Heart right ventricle (tissue), 16 donors: ENCODE measurements around the gene GAP43. TPM values are rescaled to one million over a fixed set of nuclear protein-coding genes. Genes with fewer than 3 reads are reported as not detected.

Experiments used
- ATAC-seq, 8 donors: fragments of 200-7000 bp; cut with Tn5 transposase; one replicate each; pipeline ENCODE4 v1.9.1; 2020; ENCODE audit warnings: mild to moderate bottlenecking in 8 of 8, moderate library complexity in 8 of 8, moderate number of reproducible peaks in 1 of 8
- DNase-seq, 2 donors: peaks; one replicate each; pipeline ENCODE4 v3.0.0-alpha.2; 2020
- H3K27ac ChIP-seq, 10 donors: fragments of 200-600 bp; sonication (generic) in 2 of 10; one replicate each; pipeline versions ENCODE4 v1.5.0 to v1.8.0; 2020 to 2022; ENCODE audit warnings: mild to moderate bottlenecking in 3 of 10
- H3K27me3 ChIP-seq, 7 donors: fragments of 200-600 bp; one replicate each; pipeline ENCODE4 v1.8.0; 2021 to 2022; ENCODE audit warnings: mild to moderate bottlenecking in 2 of 7
- H3K36me3 ChIP-seq, 9 donors: fragments of 200-600 bp; sonication (generic) in 1 of 9; one replicate each; pipeline versions ENCODE4 v1.5.0 to v1.8.0; 2020 to 2022; ENCODE audit warnings: mild to moderate bottlenecking in 2 of 9
- H3K4me1 ChIP-seq, 9 donors: fragments of 200-600 bp; sonication (generic) in 1 of 9; one replicate each; pipeline versions ENCODE4 v1.5.0 to v1.8.0; 2020 to 2022; ENCODE audit warnings: mild to moderate bottlenecking in 4 of 9
- H3K4me3 ChIP-seq, 10 donors: fragments of 200-600 bp; sonication (generic) in 2 of 10; one replicate each; pipeline versions ENCODE4 v1.5.0 to v1.8.0; 2020 to 2022; ENCODE audit warnings: mild to moderate bottlenecking in 7 of 10, moderate library complexity in 2 of 10
- H3K9me3 ChIP-seq, 11 donors: fragments of 200-600 bp in 10 of 11; sonication (generic) in 2 of 11; one replicate each; pipeline versions ENCODE4 v1.5.0 to v1.8.0; 2013 to 2022; ENCODE audit warnings: mild to moderate bottlenecking in 2 of 11, control low read depth in 1 of 11, moderate library complexity in 1 of 11
- WGBS, 2 donors: extraction: QIAGEN DNeasy Blood & Tissue Kit; methylation state at CpG; one replicate each; pipeline ENCODE4 v1.1.7; 2013; ENCODE audit warnings: inconsistent platforms in 1 of 2; 5-methylcytosine and 5-hydroxymethylcytosine counted together
- intact Hi-C, 10 donors: fragments of 100-400 bp; cut with DNase I; formaldehyde crosslinking; loops; one replicate each; pipeline versions ENCODE4 v1.11.1 to v1.14.2; 2022
- polyA plus RNA-seq, 2 donors: library from polyadenylated mRNA; stranded (reverse); fragments of 200-250 nt; gene quantifications; one replicate each; pipeline ENCODE4 v1.2.3, GENCODE V29; 2013
- total RNA-seq, 10 donors: library from RNA; stranded (reverse); fragmentation: NEBNext Ultra II Directional in 3 of 10; extraction: Animal tissue kit (Norgen Biotek cat#: 25700) in 3 of 10; gene quantifications; one replicate each; pipeline versions ENCODE4 v1.2.1 to v1.2.4, GENCODE V29; 2021 to 2023
- TF ChIP-seq, protein P1 (sequence below), 9 donors: fragments of 200-600 bp; sonication (generic) in 2 of 9; IDR thresholded peaks; one replicate each; pipeline versions ENCODE4 v1.5.0 to v1.8.0; 2021 to 2022; ENCODE audit warnings: antibody characterized with exemption in 9 of 9, mild to moderate bottlenecking in 5 of 9, moderate library complexity in 1 of 9
- donor health status: Arrhythmogenic right ventricular cardiomyopathy.
- donor health status: ischemic (EF 13 %, LVEDD 7.1; RV severe dilation, severe dysfunction).
- donor health status: healthy with polysubstance abuse.
- donor health status: DM: no; HTN: yes; CAD: no.
- donor health status: DM: no; HTN: no; CAD: no.
- donor health status: ischemic (EF 25% LVEDD 6.9; RV normal size, moderate dysfunction).
- donor health status: ischemic (EF 25% LVEDD 5.7; RV mildly dilated, moderate dysfunction).
- donor health status: healthy.
- donor health status: DM: yes; HTN: yes; CAD: no.
- donor health status: Ischemic cardiomyopathy.
- donor health status: ischemic (EF 35%, LVEDD 5.7; RV mildly dilated, moderate dysfunction).
- donor health status: nonischemic (EF 11% LVEDD 7.7; RV severe dilation, severe dysfunction).
- donor health status: DM: yes; HTN: yes; CAD: no.
- donor health status: PGD.
- donor health status: ischemic (EF 29% LVEDD 5.4; RV normal size, mild dysfunction).
- donor health status: nonischemic (EF 23%, LVEDD 6.1; RV moderate dilation, normal function).

GAP43 gene
- total and polyA plus RNA-seq, 12 donors = 0.29 to 2.3 (median 0.83) TPM; not detected in 1

GRCh38 chr3:115595611-115596275 lies 27.6 kb upstream of the GAP43 start:
- H3K36me3 ChIP-seq = no peaks in the 10 kb centered on the region
- no peak overlapping the region for H3K4me3 ChIP-seq
- H3K4me1 ChIP-seq = no peaks in the 10 kb centered on the region
- no peak for DNase-seq
- H3K27ac ChIP-seq = no peak overlapping the region
- ATAC-seq = no peak
- intact Hi-C loops = no loop called here
- H3K27me3 ChIP-seq = no peaks in the 10 kb centered on the region
- 93 to 97% methylated on average over 2 of the region's 2 CpGs for WGBS, 2 donors
- TF ChIP-seq, protein P1, sequence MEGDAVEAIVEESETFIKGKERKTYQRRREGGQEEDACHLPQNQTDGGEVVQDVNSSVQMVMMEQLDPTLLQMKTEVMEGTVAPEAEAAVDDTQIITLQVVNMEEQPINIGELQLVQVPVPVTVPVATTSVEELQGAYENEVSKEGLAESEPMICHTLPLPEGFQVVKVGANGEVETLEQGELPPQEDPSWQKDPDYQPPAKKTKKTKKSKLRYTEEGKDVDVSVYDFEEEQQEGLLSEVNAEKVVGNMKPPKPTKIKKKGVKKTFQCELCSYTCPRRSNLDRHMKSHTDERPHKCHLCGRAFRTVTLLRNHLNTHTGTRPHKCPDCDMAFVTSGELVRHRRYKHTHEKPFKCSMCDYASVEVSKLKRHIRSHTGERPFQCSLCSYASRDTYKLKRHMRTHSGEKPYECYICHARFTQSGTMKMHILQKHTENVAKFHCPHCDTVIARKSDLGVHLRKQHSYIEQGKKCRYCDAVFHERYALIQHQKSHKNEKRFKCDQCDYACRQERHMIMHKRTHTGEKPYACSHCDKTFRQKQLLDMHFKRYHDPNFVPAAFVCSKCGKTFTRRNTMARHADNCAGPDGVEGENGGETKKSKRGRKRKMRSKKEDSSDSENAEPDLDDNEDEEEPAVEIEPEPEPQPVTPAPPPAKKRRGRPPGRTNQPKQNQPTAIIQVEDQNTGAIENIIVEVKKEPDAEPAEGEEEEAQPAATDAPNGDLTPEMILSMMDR (IDR thresholded peaks at IDR 0.05) = no peak
- peaks cover 0 to 18% (median 4%) of the 10 kb centered on the region in 11 donors for H3K9me3 ChIP-seq

- Histone ChIP-seq H3K4me3 (no peak overlapping the region), H3K27ac (no peak overlapping the region), H3K27me3 (peaks cover 0 to 5% (median 0%) of the 10 kb centered on the region in 7 donors), H3K9me3 (peaks cover 0 to 18% (median 4%) of the 10 kb centered on the region in 11 donors), H3K4me1 (no peaks in the 10 kb centered on the region), H3K36me3 (no peaks in the 10 kb centered on the region)
- TF ChIP-seq, protein P1 (IDR thresholded peaks at IDR 0.05) = no peak
- intact Hi-C loops = no loop called here
- DNase-seq (no peak), ATAC-seq (no peak)
These were observed 25.1 kb upstream of the GAP43 start for GRCh38 chr3:115598216-115598615.

- TF ChIP-seq, protein P1 (IDR thresholded peaks at IDR 0.05) = no peak
- WGBS, 2 donors = 97 to 98% methylated on average over 2 of the region's 2 CpGs
- H3K27ac ChIP-seq = no peak overlapping the region
- no peak for DNase-seq
- no peaks in the 10 kb centered on the region for H3K9me3 ChIP-seq
- peaks cover 0 to 5% (median 0%) of the 10 kb centered on the region in 7 donors for H3K27me3 ChIP-seq
- H3K4me1 ChIP-seq = no peaks in the 10 kb centered on the region
- ATAC-seq = no peak
- intact Hi-C loops = no loop called here
- no peak overlapping the region for H3K4me3 ChIP-seq
- H3K36me3 ChIP-seq = no peaks in the 10 kb centered on the region
These were observed 21.1 kb upstream of the GAP43 start for GRCh38 chr3:115602194-115602593.

DNA sequence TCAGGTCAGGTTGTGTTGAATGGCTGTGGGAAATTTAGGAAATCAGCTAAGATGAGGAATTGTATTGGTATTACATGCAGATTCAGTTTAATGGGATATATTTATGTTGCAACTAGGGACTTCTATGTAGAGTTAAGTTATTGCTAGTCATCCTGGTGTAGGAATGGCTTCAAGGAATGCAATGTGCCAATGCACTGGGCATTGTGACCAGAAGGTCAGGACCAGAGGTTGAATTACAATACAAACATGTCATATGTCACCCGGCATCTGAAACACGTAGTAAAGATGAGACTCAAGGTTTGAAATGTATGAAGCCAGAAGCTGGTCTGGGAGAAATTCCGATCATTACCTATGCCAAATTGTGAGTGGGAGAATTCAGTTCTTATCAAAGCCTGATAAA lies 11.7 kb upstream of the GAP43 start:
- H3K9me3 ChIP-seq = peaks cover 0 to 7% (median 0%) of the 10 kb centered on the region in 11 donors
- no peak for ATAC-seq
- TF ChIP-seq, protein P1 (IDR thresholded peaks at IDR 0.05) = no peak
- DNase-seq = no peak
- no peaks in the 10 kb centered on the region for H3K4me1 ChIP-seq
- no peaks in the 10 kb centered on the region for H3K27me3 ChIP-seq
- H3K4me3 ChIP-seq = no peak overlapping the region
- no peak overlapping the region for H3K27ac ChIP-seq
- no peaks in the 10 kb centered on the region for H3K36me3 ChIP-seq
- 94 to 95% methylated on average over 3 of the region's 3 CpGs for WGBS, 2 donors
- intact Hi-C loops = no loop called here
